Keratinocyte (primary cell): ENCODE results near the gene ALOX5AP.

ENCODE experiments used
- CTCF ChIP-seq, 3 experiments: IDR thresholded peaks in 1 of 3; conservative IDR thresholded peaks in 1 of 3; optimal IDR thresholded peaks in 1 of 3; 2 replicates in 2 of 3; 3 replicates in 1 of 3; pipeline versions ENCODE3 to v1.5.1; 2011; ENCODE audit warnings: low read length in 3 of 3, mild to moderate bottlenecking in 3 of 3, moderate library complexity in 2 of 3, control low read depth in 1 of 3, inconsistent platforms in 1 of 3; ENCODE audit not compliant: insufficient read depth in 2 of 3; ENCODE audit errors: extremely low read depth in 1 of 3
- EZH2 ChIP-seq: IDR thresholded peaks from one replicate; pipeline ENCODE4 v1.6.1; 2012; ENCODE audit warnings: inconsistent platforms, mild to moderate bottlenecking, low read length, moderate library complexity

- no peak for TF ChIP-seq EZH2
- no peak for TF ChIP-seq CTCF (optimal IDR thresholded peaks at IDR 0.05 in 1 of 3, IDR thresholded peaks at IDR 0.05 in 1 of 3, conservative IDR thresholded peaks at IDR 0.05 in 1 of 3; ENCODE audit: extremely low read depth in 1 of 3, insufficient read depth in 2 of 3, low read length in 3 of 3)
These were observed 13.4 kb upstream of the ALOX5AP start for GRCh38 chr13:30721936-30722335.
